MM.1S (cell line): ENCODE measurements around the gene NTRK3.

Experiments
- EZH2 ChIP-seq: fragments of 300-600 bp; sonication (generic); optimal IDR thresholded peaks from 2 replicates; pipeline ENCODE3; 2017; ENCODE audit warnings: low read depth, mild to moderate bottlenecking, antibody characterized with exemption, low read length, mixed read lengths
- EZH2phosphoT487 ChIP-seq: fragments of 300-600 bp; sonication (generic); IDR thresholded peaks from 2 replicates; pipeline ENCODE4 v1.6.1; 2018; ENCODE audit warnings: antibody characterized with exemption, low read length
- TF ChIP-seq, protein P1 (sequence below): fragments of 300-600 bp; sonication (generic); IDR thresholded peaks from 2 replicates; pipeline ENCODE4 v1.5.1; 2016; ENCODE audit warnings: antibody characterized with exemption, low read length, mixed read lengths

GRCh38 chr15:88125576-88125975, 131.0 kb downstream of the NTRK3 start:
- TF ChIP-seq, protein P1, sequence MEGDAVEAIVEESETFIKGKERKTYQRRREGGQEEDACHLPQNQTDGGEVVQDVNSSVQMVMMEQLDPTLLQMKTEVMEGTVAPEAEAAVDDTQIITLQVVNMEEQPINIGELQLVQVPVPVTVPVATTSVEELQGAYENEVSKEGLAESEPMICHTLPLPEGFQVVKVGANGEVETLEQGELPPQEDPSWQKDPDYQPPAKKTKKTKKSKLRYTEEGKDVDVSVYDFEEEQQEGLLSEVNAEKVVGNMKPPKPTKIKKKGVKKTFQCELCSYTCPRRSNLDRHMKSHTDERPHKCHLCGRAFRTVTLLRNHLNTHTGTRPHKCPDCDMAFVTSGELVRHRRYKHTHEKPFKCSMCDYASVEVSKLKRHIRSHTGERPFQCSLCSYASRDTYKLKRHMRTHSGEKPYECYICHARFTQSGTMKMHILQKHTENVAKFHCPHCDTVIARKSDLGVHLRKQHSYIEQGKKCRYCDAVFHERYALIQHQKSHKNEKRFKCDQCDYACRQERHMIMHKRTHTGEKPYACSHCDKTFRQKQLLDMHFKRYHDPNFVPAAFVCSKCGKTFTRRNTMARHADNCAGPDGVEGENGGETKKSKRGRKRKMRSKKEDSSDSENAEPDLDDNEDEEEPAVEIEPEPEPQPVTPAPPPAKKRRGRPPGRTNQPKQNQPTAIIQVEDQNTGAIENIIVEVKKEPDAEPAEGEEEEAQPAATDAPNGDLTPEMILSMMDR = no peak
- no peak for TF ChIP-seq EZH2
- TF ChIP-seq EZH2phosphoT487 = no peak
